NCI-H226 (cell line): Measurements from ENCODE around the gene MIR17HG.
"Not testable (repeated sequence)": the region's sequence is repeated elsewhere in the genome, so short reads cannot be mapped to it uniquely, and the experiment has no call there.

Experiments used
- DNase-seq: peaks from one replicate; pipeline ENCODE4 v3.0.0-alpha.2; 2015

Gene MIR17HG

GRCh38 chr13:91347996-91348905, 764 bp downstream of the MIR17HG start:
- peak; percentile 41 for DNase-seq

GRCh38 chr13:91348906-91349435, 1.5 kb downstream of the MIR17HG start:
- peak; percentile 78 for DNase-seq

- no peak for DNase-seq
These were observed 2.8 kb downstream of the MIR17HG start for GRCh38 chr13:91349992-91350911.

GRCh38 chr13:91351123-91351522, 3.6 kb downstream of the MIR17HG start:
- DNase-seq, result no peak

- DNase-seq, result no peak
These were observed 4.5 kb downstream of the MIR17HG start for GRCh38 chr13:91351980-91352379.

- DNase-seq, result not testable (repeated sequence)
These were observed 5.4 kb downstream of the MIR17HG start for GRCh38 chr13:91352891-91353290.

- DNase-seq, result no peak
These were observed 6.0 kb downstream of the MIR17HG start for GRCh38 chr13:91353494-91353893.

- DNase-seq, result no peak
These were observed 7.8 kb downstream of the MIR17HG start for GRCh38 chr13:91355099-91355825.

- DNase-seq, result no peak
These were observed 8.6 kb downstream of the MIR17HG start for GRCh38 chr13:91355826-91356710.

- DNase-seq, result no peak
These were observed 9.6 kb downstream of the MIR17HG start for GRCh38 chr13:91356919-91357612.

- no peak for DNase-seq
These were observed 10.3 kb downstream of the MIR17HG start for GRCh38 chr13:91357613-91358386.

- DNase-seq, result no peak
These were observed 10.9 kb downstream of the MIR17HG start for GRCh38 chr13:91358387-91358782.

GRCh38 chr13:91359111-91359510, 11.6 kb downstream of the MIR17HG start:
- no peak for DNase-seq

- no peak for DNase-seq
These were observed 12.1 kb downstream of the MIR17HG start for GRCh38 chr13:91359631-91360030.

GRCh38 chr13:91360246-91360751, 12.8 kb downstream of the MIR17HG start:
- no peak for DNase-seq

GRCh38 chr13:91361755-91362271, 14.3 kb downstream of the MIR17HG start:
- DNase-seq, result no peak

GRCh38 chr13:91362908-91363307, 15.4 kb downstream of the MIR17HG start:
- no peak for DNase-seq

- no peak for DNase-seq
These were observed 20.6 kb downstream of the MIR17HG start for GRCh38 chr13:91368101-91368500.

- DNase-seq, result peak; percentile 24
These were observed 21.4 kb downstream of the MIR17HG start for GRCh38 chr13:91368676-91369440.
